HK-2 (cell line): ENCODE results near the gene NUP205.

Experiments used
- DNase-seq: peaks from one replicate; pipeline ENCODE4 v3.0.0-alpha.2; 2018; ENCODE audit not compliant: unreplicated experiment

Gene NUP205

DNA sequence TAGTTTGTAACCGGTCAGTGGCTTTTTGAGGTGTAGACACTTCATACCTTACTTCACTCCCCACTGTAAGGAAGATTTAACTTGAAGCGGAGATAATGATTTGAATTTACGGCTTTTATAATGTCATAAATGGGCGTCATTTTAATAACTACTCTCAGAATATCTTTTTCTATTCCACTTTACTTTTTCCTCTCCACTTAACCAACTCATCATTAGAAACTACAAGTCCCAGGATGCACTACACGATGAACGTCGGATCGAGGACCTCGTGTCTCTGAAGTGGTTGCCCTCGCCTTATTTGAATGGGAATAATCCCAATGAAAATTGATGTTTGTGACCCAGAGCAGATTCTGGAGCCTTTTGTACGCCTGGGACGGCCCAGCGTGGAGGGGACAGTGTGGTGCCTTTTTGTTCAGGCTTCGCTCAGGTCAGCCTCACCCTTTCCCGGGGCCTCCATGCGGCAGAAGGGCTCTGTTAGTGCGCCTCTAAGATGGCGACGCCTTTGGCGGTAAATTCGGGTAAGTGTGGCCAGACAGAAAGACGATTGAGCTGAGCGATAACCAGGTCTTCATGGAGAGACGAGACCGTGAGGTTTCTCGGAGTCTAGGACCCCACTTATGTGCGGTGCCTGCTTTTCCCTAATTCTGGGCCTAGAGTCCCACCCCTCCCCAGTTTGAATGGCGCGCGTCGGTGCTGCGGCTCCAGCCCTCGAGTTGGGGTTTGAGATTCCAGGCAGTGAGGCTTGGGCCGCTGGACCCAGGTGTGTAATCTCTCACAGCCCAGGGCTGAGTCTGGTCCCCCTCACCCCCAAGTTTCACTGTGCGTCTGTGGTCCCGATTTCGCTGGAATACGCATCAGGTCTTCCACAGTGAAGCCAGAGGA is at the start of gene NUP205:
NUP205 (plus strand) TSS at position 463 of the 882 bp plus-strand sequence; CDS start at position 491, 28 bp downstream.
- peak; percentile 81 for DNase-seq

- DNase-seq: peak; percentile 41
Measured at GRCh38 chr7:135508883-135509588, 48.7 kb upstream of the NUP205 start.

DNA sequence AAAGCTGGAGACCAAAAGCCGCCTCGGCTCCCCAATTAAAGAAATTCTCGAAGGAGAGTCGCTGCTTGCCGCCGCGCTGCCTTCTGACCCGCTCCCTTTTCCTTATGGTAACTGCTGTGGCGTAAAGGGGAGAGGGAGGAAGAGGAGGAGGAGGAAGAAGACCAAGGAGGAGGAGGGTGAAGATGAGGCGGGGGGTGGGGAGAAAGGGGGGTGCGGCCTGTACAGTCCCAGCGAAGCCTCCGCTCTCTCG is 48.2 kb upstream of the NUP205 start:
- DNase-seq: peak; percentile 84

DNA sequence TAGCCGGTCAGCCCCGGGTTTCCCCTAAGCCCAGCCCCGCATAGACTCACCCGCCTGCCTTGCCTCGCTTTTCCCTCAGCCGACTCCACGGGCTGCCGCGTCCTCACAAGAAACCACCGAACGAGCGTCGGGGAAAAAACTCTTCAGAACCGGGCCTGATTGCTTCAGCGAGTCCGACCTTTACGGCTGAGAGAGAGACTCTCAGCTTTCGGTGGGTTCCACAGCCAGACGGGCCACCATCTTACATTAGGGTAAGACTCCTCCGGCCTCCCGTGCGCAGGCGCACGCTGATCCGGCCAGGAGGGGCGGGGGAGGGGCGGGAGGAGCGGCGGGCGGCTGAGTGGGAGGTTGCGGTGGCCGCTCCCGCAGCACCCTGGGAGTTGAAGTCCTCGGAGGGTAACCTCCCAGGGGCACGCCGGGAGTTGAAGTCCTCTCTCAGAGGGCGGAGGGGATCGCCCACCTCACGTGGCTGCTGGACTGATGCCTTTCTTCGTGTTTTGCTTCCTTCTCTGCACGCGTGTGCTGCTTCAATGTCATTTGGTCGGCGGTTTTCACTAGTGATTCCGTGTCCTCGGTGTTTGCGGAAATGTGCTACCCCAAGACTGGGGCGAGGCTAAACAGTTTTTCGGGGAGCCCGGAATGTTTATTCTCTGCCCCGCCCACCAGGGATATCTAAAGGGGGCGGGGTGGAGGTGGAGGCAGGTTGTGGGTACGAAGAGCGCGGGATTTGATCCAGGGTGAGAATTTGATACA is 47.7 kb upstream of the NUP205 start, which contains the start of gene CNOT4:
CNOT4 (minus strand) TSS at position 264 of the 753 bp plus-strand sequence. CDS start 71,771 bp downstream, outside the sequence.
- peak; percentile 97 for DNase-seq

DNA sequence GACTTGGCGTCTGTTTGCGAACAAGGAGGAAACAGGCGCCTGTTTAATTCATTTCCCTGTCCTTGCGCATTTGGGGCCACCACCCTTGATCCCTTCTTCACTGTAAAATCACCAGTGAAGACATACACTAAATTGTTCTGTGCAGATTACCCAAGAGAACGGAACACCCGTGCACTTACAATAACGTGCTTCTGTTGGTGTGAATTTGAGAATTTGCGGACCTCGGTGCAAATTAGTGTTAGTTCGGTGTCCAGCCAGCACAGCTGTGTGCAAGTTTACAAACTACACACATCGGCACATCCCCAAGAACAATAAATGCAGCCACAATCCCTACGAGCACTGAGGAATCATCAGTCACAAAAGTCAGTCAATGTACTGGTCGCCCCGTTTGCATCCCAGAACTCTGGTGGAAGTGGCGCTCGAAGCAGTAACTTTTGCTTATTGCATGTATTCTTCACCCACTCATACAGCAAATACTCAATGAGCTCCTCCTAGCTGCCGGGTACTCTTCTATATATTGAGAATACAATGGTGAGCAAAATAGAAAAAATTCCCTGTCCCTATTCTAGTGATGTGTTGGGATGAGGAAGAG is 47.0 kb upstream of the NUP205 start:
- peak; percentile 12 for DNase-seq

- no peak for DNase-seq
Measured at GRCh38 chr7:135512135-135512887, 45.4 kb upstream of the NUP205 start.

GRCh38 chr7:135514856-135515255 is 42.9 kb upstream of the NUP205 start:
- no peak for DNase-seq

DNA sequence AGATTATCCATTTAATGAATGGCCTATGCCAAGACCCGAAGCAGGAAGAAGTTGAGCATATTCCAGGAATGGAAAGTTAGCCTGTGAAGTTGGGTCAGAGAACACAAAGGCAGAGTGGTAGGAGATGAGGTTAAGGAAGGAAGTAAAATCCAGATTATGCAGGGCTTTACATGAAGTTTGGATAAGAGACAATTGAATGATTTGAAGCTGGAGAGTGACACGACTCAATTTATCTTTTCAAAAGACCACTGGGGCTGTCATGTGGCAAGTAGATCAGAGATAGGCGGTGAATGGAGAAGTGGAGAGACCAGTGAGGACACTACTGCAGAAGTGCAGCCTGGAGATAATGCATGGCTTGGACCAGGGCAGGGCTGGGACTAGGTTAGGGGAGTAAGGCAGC is 40.7 kb upstream of the NUP205 start:
- DNase-seq: no peak

GRCh38 chr7:135518748-135519147 is 39.0 kb upstream of the NUP205 start:
- DNase-seq: no peak

DNA sequence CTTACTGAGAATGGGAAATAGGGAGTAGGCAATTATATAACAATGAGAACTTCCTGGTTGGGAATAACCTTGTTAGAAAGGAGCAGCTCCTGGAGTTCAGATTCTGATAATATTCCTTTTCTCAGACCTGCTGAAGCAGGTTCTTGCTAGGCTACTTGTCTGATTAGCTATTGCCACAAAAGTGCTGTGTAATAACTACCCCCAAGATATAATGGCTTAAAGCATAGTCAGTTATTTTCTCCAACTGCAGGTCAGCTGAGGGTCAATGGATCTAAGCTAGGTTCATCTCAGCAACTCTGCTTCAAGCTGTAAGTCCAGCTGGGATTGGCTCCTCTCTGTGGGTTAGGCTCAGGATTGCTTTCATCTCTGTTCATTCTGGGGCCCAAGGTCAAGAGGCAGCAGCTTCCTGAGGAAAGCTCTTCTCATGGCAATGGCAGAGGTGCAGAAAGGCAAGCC is 38.5 kb upstream of the NUP205 start:
- no peak for DNase-seq

DNA sequence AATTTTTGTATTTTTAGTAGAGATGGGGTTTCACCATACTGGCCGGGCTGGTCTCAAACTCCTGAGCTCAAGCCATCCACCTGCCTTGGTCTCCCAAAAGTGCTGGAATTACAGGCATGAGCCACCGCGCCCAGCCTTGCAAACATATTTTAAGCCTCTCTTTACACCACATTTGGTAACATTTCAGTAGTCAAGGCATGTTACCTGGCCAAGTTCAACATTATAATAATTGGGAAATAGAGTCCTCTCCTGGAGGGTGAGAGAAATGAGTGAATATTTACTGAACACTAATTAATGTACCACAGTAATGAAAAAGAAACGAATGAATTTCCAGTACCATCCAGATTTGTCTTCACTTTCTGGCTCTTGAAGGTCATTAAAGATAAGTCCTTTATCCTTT is 37.8 kb upstream of the NUP205 start:
- DNase-seq: no peak

DNA sequence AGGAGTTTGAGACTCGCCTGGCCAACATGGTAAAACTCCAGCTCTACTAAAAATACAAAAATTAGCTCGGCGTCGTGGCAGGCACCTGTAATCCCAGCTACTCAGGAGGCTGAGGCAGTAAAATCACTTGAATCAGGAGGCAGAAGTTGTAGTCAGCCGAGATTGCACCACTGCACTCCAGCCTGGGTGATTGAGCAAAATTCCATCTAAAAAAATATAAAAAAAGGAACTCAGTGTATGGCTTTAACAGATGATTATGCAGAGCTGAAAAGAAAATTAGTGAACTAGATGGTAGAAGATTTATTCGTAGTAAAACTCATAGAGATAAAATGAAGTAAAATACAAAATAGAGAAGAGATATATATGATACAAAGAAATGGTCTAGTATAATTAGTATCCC is 35.2 kb upstream of the NUP205 start:
- no peak for DNase-seq

GRCh38 chr7:135523146-135523545 is 34.6 kb upstream of the NUP205 start:
- DNase-seq: no peak

GRCh38 chr7:135525426-135525825 is 32.3 kb upstream of the NUP205 start:
- no peak for DNase-seq

GRCh38 chr7:135527025-135527424 is 30.7 kb upstream of the NUP205 start:
- DNase-seq: no peak

DNA sequence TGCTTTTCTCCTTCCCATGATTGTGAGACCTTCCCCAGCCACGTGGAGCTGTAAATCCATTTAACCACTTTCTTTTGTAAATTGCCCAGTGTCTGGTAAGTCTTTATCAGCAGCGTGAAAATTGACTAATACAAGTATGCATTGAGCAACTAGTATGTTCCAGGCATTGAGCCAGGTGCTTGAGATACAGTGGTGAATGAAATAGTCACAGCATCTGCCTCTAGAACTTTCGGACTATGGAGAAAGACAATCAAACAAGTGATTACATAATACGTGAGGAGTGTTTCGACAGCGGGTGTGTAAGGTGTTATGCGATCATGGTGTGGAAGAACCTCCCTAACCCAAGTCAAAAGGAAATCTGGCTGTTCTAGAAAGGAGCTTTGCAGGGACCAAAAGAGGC is 21.6 kb upstream of the NUP205 start:
- no peak for DNase-seq

DNA sequence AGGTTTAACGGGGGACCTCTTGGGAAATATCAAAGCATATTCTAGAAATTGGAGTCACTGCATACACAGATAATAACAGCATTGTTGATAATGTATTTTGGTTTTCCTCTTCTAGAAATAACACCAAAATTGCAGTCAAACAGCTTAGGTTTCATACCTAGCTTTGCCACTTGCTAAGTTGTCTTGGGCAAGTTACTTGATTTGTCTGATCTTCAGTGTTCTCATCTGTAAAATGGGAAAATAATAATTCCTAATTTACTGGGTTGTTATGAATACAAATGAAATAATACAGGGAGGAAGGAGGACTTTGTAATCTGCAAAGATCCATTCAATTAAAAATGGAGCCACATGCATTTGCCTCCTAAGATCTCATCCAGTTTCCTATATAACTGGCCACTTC is 20.3 kb upstream of the NUP205 start:
- DNase-seq: no peak

DNA sequence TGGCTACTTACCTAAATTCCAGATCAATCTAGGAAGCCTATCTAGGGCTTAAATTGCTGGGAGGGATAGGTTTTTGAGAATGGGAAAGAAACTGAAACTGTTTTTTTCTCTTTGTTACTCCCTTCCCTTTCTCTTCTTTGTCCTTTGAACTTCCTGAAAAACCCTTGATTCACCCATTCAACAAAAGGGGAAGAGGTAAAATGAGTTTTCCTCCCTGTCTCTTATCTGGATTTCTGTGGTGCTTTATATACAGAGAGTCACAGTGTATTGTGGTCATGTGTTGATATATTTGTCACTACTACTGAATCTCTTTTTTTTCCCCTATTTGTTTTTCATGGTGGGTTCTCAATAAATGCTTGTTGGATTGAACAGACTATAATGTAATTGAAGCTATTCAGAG is 19.8 kb upstream of the NUP205 start:
- DNase-seq: no peak

GRCh38 chr7:135538376-135538775 is 19.3 kb upstream of the NUP205 start:
- no peak for DNase-seq

GRCh38 chr7:135539629-135540028 is 18.1 kb upstream of the NUP205 start:
- no peak for DNase-seq

GRCh38 chr7:135541029-135541428 is 16.7 kb upstream of the NUP205 start:
- DNase-seq: no peak
